Measurements from ENCODE around the gene UMPS. TPM values are rescaled to one million over a fixed set of nuclear protein-coding genes. Genes with fewer than 3 reads are reported as not detected.

The UMPS gene
- total RNA-seq, 1 experiment from 2014 or later, result 118 TPM

GRCh38 chr3:124763644-124764358 is 33.5 kb downstream of the UMPS start:
- intact Hi-C loops (cut with micrococcal nuclease; ENCODE audit: unreplicated experiment), result loop anchor here (5.0 to 10.0 kb wide), 2 partner anchors 124 to 199 kb away; partner anchors contain the start of gene ITGB5
- H3K4me3 ChIP-seq (ENCODE audit: low read depth, low read length, poor library complexity, severe bottlenecking), result no peak overlapping the region

GRCh38 chr3:124764746-124765145 is 34.5 kb downstream of the UMPS start:
- peaks cover 14% of the 10 kb centered on the region for H3K4me1 ChIP-seq (ENCODE audit: insufficient read depth, low read length, poor library complexity, severe bottlenecking)
- no peak overlapping the region for H3K4me3 ChIP-seq (ENCODE audit: low read depth, low read length, poor library complexity, severe bottlenecking)
- CTCF ChIA-PET, result no interaction called here
- TF ChIP-seq EZH2 (IDR thresholded peaks at IDR 0.05; ENCODE audit: borderline replicate concordance, low read depth, low read length, poor library complexity, severe bottlenecking) (no peak), CTCF (conservative IDR thresholded peaks at IDR 0.05; ENCODE audit: low read depth, low read length) (no peak)
- BruUV-seq (replicated peaks), result no TSS peak
- POLR2A ChIA-PET (ENCODE audit: low non-redundant PET), result no interaction called here
- peaks cover 42% of the 10 kb centered on the region for H3K36me3 ChIP-seq (ENCODE audit: insufficient read depth, low read length, poor library complexity, severe bottlenecking)
- no peaks in the 10 kb centered on the region for H3K27me3 ChIP-seq (replicated peaks; ENCODE audit: insufficient read depth, low read depth, low read length, poor library complexity)
- intact Hi-C loops (cut with micrococcal nuclease; ENCODE audit: unreplicated experiment), result loop anchor here (5.0 to 10.0 kb wide), 2 partner anchors 123 to 200 kb away; partner anchors contain the start of gene ITGB5
- H3K9me3 ChIP-seq (ENCODE audit: low read depth, low read length, poor library complexity, severe bottlenecking), result no peaks in the 10 kb centered on the region
- H3K27ac ChIP-seq (ENCODE audit: low read depth, low read length, poor library complexity, severe bottlenecking), result no peak overlapping the region
- peak; percentile 44 for DNase-seq (ENCODE audit: low spot score)

More at GRCh38 chr3:124763644-124764358, 33.5 kb downstream of the UMPS start:
- BruUV-seq (replicated peaks), result no TSS peak
- no peak for DNase-seq (ENCODE audit: low spot score)
- no peak overlapping the region for H3K27ac ChIP-seq (ENCODE audit: low read depth, low read length, poor library complexity, severe bottlenecking)
- ChIA-PET CTCF (no interaction called here), POLR2A (ENCODE audit: low non-redundant PET) (interaction anchor here (0.7 kb wide), 1 partner anchor 123 kb away, joined by 3 read pairs; no protein-coding TSS in a partner anchor)
- peaks cover 12% of the 10 kb centered on the region for H3K4me1 ChIP-seq (ENCODE audit: insufficient read depth, low read length, poor library complexity, severe bottlenecking)
- no peak for TF ChIP-seq EZH2 (IDR thresholded peaks at IDR 0.05; ENCODE audit: borderline replicate concordance, low read depth, low read length, poor library complexity, severe bottlenecking)
- no peak for TF ChIP-seq CTCF (conservative IDR thresholded peaks at IDR 0.05; ENCODE audit: low read depth, low read length)
- H3K27me3 ChIP-seq (replicated peaks; ENCODE audit: insufficient read depth, low read depth, low read length, poor library complexity), result no peaks in the 10 kb centered on the region
- H3K9me3 ChIP-seq (ENCODE audit: low read depth, low read length, poor library complexity, severe bottlenecking), result no peaks in the 10 kb centered on the region
- peaks cover 34% of the 10 kb centered on the region for H3K36me3 ChIP-seq (ENCODE audit: insufficient read depth, low read length, poor library complexity, severe bottlenecking)

GRCh38 chr3:124765197-124765840 is 35.1 kb downstream of the UMPS start:
- DNase-seq (ENCODE audit: low spot score), result no peak
- ChIA-PET CTCF (no interaction called here), POLR2A (ENCODE audit: low non-redundant PET) (no interaction called here)
- Histone ChIP-seq H3K27me3 (replicated peaks; ENCODE audit: insufficient read depth, low read depth, low read length, poor library complexity) (no peaks in the 10 kb centered on the region), H3K36me3 (ENCODE audit: insufficient read depth, low read length, poor library complexity, severe bottlenecking) (peaks cover 42% of the 10 kb centered on the region), H3K27ac (ENCODE audit: low read depth, low read length, poor library complexity, severe bottlenecking) (peak overlapping the region; percentile 14), H3K9me3 (ENCODE audit: low read depth, low read length, poor library complexity, severe bottlenecking) (no peaks in the 10 kb centered on the region), H3K4me3 (ENCODE audit: low read depth, low read length, poor library complexity, severe bottlenecking) (no peak overlapping the region), H3K4me1 (ENCODE audit: insufficient read depth, low read length, poor library complexity, severe bottlenecking) (peaks cover 20% of the 10 kb centered on the region)
- intact Hi-C loops (cut with micrococcal nuclease; ENCODE audit: unreplicated experiment), result loop anchor here (10.0 kb wide), 1 partner anchor 201 kb away; no protein-coding TSS in a partner anchor
- BruUV-seq (replicated peaks), result no TSS peak
- TF ChIP-seq CTCF (conservative IDR thresholded peaks at IDR 0.05; ENCODE audit: low read depth, low read length) (no peak), EZH2 (IDR thresholded peaks at IDR 0.05; ENCODE audit: borderline replicate concordance, low read depth, low read length, poor library complexity, severe bottlenecking) (no peak)
